Mucosa of rectum (tissue), 2 donors: ENCODE data around the gene CREBBP.

Experiments used
- H3K27ac ChIP-seq, 2 donors: one replicate each; pipeline ENCODE4 v1.7.0; 2013; ENCODE audit warnings: inconsistent platforms in 2 of 2, low read depth in 2 of 2, low read length in 2 of 2
- H3K27me3 ChIP-seq, 2 donors: one replicate each; pipeline ENCODE4 v1.7.0; 2013; ENCODE audit warnings: low read length in 2 of 2; ENCODE audit not compliant: control insufficient read depth in 2 of 2, insufficient read depth in 2 of 2
- H3K36me3 ChIP-seq, 2 donors: one replicate each; pipeline ENCODE4 v1.7.0; 2013; ENCODE audit warnings: low read length in 2 of 2; ENCODE audit not compliant: control insufficient read depth in 2 of 2, insufficient read depth in 2 of 2
- H3K4me1 ChIP-seq, 2 donors: one replicate each; pipeline ENCODE4 v1.7.0; 2013; ENCODE audit warnings: low read length in 2 of 2, mild to moderate bottlenecking in 1 of 2; ENCODE audit not compliant: control insufficient read depth in 2 of 2, insufficient read depth in 2 of 2
- H3K4me3 ChIP-seq, 2 donors: one replicate each; pipeline ENCODE4 v1.7.0; 2013; ENCODE audit warnings: low read length in 2 of 2
- H3K9ac ChIP-seq, 2 donors: one replicate each; pipeline ENCODE4 v1.7.0; 2013; ENCODE audit warnings: low read length in 2 of 2, low read depth in 1 of 2, mild to moderate bottlenecking in 1 of 2
- H3K9me3 ChIP-seq, 2 donors: one replicate each; pipeline ENCODE4 v1.7.0; 2013; ENCODE audit warnings: low read length in 2 of 2; ENCODE audit not compliant: control insufficient read depth in 2 of 2
- donor health status: healthy.
- donor health status: Normal muscosa, but diverticular disease.

Gene CREBBP

GRCh38 chr16:3798838-3799237 lies 81.7 kb downstream of the CREBBP start:
- Histone ChIP-seq H3K4me1 (no peaks in the 10 kb centered on the region), H3K27me3 (no peaks in the 10 kb centered on the region), H3K9ac (no peak overlapping the region), H3K9me3 (no peaks in the 10 kb centered on the region), H3K4me3 (no peak overlapping the region), H3K27ac (no peak overlapping the region), H3K36me3 (no peaks in the 10 kb centered on the region)

GRCh38 chr16:3797904-3798811 lies 82.4 kb downstream of the CREBBP start:
- Histone ChIP-seq H3K4me3 (no peak overlapping the region), H3K36me3 (peaks cover 1 to 2% of the 10 kb centered on the region in 2 donors), H3K9ac (no peak overlapping the region), H3K27ac (no peak overlapping the region), H3K27me3 (no peaks in the 10 kb centered on the region), H3K4me1 (no peaks in the 10 kb centered on the region), H3K9me3 (no peaks in the 10 kb centered on the region)

GRCh38 chr16:3797473-3797872 lies 83.0 kb downstream of the CREBBP start:
- Histone ChIP-seq H3K4me1 (no peaks in the 10 kb centered on the region), H3K9ac (no peak overlapping the region), H3K27me3 (no peaks in the 10 kb centered on the region), H3K36me3 (peaks cover 8 to 9% of the 10 kb centered on the region in 2 donors), H3K27ac (no peak overlapping the region), H3K9me3 (no peaks in the 10 kb centered on the region), H3K4me3 (no peak overlapping the region)

GRCh38 chr16:3793161-3793576 lies 87.3 kb downstream of the CREBBP start:
- Histone ChIP-seq H3K4me1 (no peaks in the 10 kb centered on the region), H3K27me3 (no peaks in the 10 kb centered on the region), H3K36me3 (peaks cover 34 to 35% of the 10 kb centered on the region in 2 donors), H3K4me3 (no peak overlapping the region), H3K9ac (no peak overlapping the region), H3K9me3 (no peaks in the 10 kb centered on the region), H3K27ac (no peak overlapping the region)

- Histone ChIP-seq H3K27ac (no peak overlapping the region), H3K27me3 (no peaks in the 10 kb centered on the region), H3K9me3 (no peaks in the 10 kb centered on the region), H3K9ac (no peak overlapping the region), H3K4me1 (no peaks in the 10 kb centered on the region), H3K4me3 (no peak overlapping the region), H3K36me3 (peaks cover 34 to 38% of the 10 kb centered on the region in 2 donors)
These were observed 88.0 kb downstream of the CREBBP start for GRCh38 chr16:3792472-3793012.

- Histone ChIP-seq H3K27me3 (no peaks in the 10 kb centered on the region), H3K27ac (no peak overlapping the region), H3K4me3 (no peak overlapping the region), H3K9ac (no peak overlapping the region), H3K36me3 (peaks cover 34 to 42% of the 10 kb centered on the region in 2 donors), H3K9me3 (no peaks in the 10 kb centered on the region), H3K4me1 (no peaks in the 10 kb centered on the region)
These were observed 88.8 kb downstream of the CREBBP start for GRCh38 chr16:3791701-3792100.

- Histone ChIP-seq H3K36me3 (peaks cover 44 to 53% of the 10 kb centered on the region in 2 donors), H3K9me3 (no peaks in the 10 kb centered on the region), H3K4me3 (no peak overlapping the region), H3K9ac (no peak overlapping the region), H3K27ac (no peak overlapping the region), H3K27me3 (no peaks in the 10 kb centered on the region), H3K4me1 (no peaks in the 10 kb centered on the region)
These were observed 91.0 kb downstream of the CREBBP start for GRCh38 chr16:3789375-3790099.

GRCh38 chr16:3788711-3789374 lies 91.7 kb downstream of the CREBBP start:
- Histone ChIP-seq H3K4me1 (no peaks in the 10 kb centered on the region), H3K4me3 (no peak overlapping the region), H3K36me3 (peaks cover 46 to 53% of the 10 kb centered on the region in 2 donors)

GRCh38 chr16:3787924-3788661 lies 92.4 kb downstream of the CREBBP start:
- no peaks in the 10 kb centered on the region for H3K27me3 ChIP-seq
- no peaks in the 10 kb centered on the region for H3K9me3 ChIP-seq
- H3K27ac ChIP-seq: no peak overlapping the region
- H3K36me3 ChIP-seq: peaks cover 49 to 54% of the 10 kb centered on the region in 2 donors
- H3K4me3 ChIP-seq: no peak overlapping the region
- H3K9ac ChIP-seq: no peak overlapping the region
- no peaks in the 10 kb centered on the region for H3K4me1 ChIP-seq

More at GRCh38 chr16:3788711-3789374, 91.7 kb downstream of the CREBBP start:
- Histone ChIP-seq H3K9ac (no peak overlapping the region), H3K9me3 (no peaks in the 10 kb centered on the region), H3K27me3 (no peaks in the 10 kb centered on the region), H3K27ac (no peak overlapping the region)
